GM12891 (cell line): ENCODE data around the gene TMEM135.

Source experiments
- POLR2A ChIP-seq: IDR thresholded peaks from 2 replicates; pipeline ENCODE4 v1.6.1; 2011; ENCODE audit warnings: low read depth, low read length, control low read depth
- TAF1 ChIP-seq: IDR thresholded peaks from 2 replicates; pipeline ENCODE4 v1.6.1; 2011; ENCODE audit warnings: low read depth, low read length, control low read depth

GRCh38 chr11:87015645-87016044 is 22.1 kb upstream of the TMEM135 start:
- TF ChIP-seq POLR2A (no peak), TAF1 (no peak)
